Colonic mucosa (tissue), 4 donors: ENCODE results near the gene NFIA. TPM values are rescaled to one million over a fixed set of nuclear protein-coding genes. Genes with fewer than 3 reads are reported as not detected.

ENCODE experiments used
- DNase-seq: peaks from one replicate; pipeline ENCODE4 v3.0.0-alpha.2; 2020
- H3K27ac ChIP-seq: fragments of 200-600 bp; one replicate; pipeline ENCODE4 v1.8.0; 2021
- H3K27me3 ChIP-seq: fragments of 200-600 bp; one replicate; pipeline ENCODE4 v1.8.0; 2021
- H3K36me3 ChIP-seq: fragments of 200-600 bp; one replicate; pipeline ENCODE4 v1.8.0; 2021
- H3K4me1 ChIP-seq: fragments of 200-600 bp; one replicate; pipeline ENCODE4 v1.8.0; 2021; ENCODE audit warnings: mild to moderate bottlenecking
- H3K4me3 ChIP-seq: fragments of 200-600 bp; one replicate; pipeline ENCODE4 v1.8.0; 2021
- H3K9ac ChIP-seq, 2 donors: one replicate each; pipeline ENCODE4 v1.7.0; 2013; ENCODE audit warnings: control low read depth in 2 of 2, low read depth in 2 of 2, low read length in 2 of 2
- H3K9me3 ChIP-seq: fragments of 200-600 bp; one replicate; pipeline ENCODE4 v1.8.0; 2021
- CTCF ChIP-seq: fragments of 200-600 bp; IDR thresholded peaks from one replicate; pipeline ENCODE4 v1.8.0; 2022; ENCODE audit warnings: antibody characterized with exemption, mild to moderate bottlenecking
- intact Hi-C: fragments of 100-400 bp; cut with DNase I; formaldehyde crosslinking; loops from one replicate; pipeline ENCODE4 v1.14.1; 2022
- total RNA-seq, 2 donors: library from RNA; stranded (reverse); fragmentation: NEBNext Ultra II Directional in 1 of 2; extraction: Animal tissue kit (Norgen Biotek cat#: 25700) in 1 of 2; gene quantifications; one replicate each; pipeline ENCODE4 v1.2.1, GENCODE V29; 2021
- donor health status: healthy.
- donor health status: DM: no; HTN: no; CAD: no.
- donor health status: DM: no; HTN: no; CAD: no.

NFIA gene
- total RNA-seq, 2 donors from 2014 or later, result 36.0 to 44.2 TPM

- no peak for TF ChIP-seq CTCF
These were observed 48.1 kb downstream of the NFIA start for GRCh38 chr1:61130338-61131000.

GRCh38 chr1:61131248-61131647 is 48.9 kb downstream of the NFIA start:
- Histone ChIP-seq H3K4me3 (no peak overlapping the region), H3K9me3 (no peaks in the 10 kb centered on the region), H3K27ac (peak overlapping the region; percentile 42), H3K36me3 (no peaks in the 10 kb centered on the region), H3K4me1 (peaks cover 9% of the 10 kb centered on the region), H3K27me3 (no peaks in the 10 kb centered on the region), H3K9ac (no peak overlapping the region)
- no peak for TF ChIP-seq CTCF
- intact Hi-C loops, result no loop called here
- DNase-seq, result no peak

More at GRCh38 chr1:61130338-61131000, 48.1 kb downstream of the NFIA start:
- H3K9ac ChIP-seq, result no peak overlapping the region
- H3K27me3 ChIP-seq, result no peaks in the 10 kb centered on the region
- H3K4me3 ChIP-seq, result no peak overlapping the region
- DNase-seq, result no peak
- intact Hi-C loops, result no loop called here
- H3K27ac ChIP-seq, result no peak overlapping the region
- H3K4me1 ChIP-seq, result peaks cover 9% of the 10 kb centered on the region
- H3K9me3 ChIP-seq, result no peaks in the 10 kb centered on the region
- H3K36me3 ChIP-seq, result no peaks in the 10 kb centered on the region

DNA sequence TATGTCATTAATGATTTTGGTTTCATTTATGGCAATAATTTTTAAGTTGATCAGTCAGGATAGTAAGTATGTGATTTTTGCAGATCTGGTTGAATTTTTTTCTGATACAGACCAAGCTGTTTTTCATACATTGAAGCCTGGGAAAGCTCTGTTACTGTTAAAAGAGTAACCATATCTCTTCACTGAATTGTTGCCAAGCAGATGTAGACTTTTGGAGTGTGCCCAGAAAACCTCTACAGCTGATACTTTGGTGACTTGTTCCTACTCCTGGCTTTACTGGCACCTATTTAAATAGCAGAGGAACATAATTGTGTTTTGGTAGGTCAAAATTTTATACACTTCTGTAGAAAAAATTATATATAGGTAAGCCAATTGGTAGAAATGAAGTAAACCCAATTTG is 49.4 kb downstream of the NFIA start:
- Histone ChIP-seq H3K4me3 (no peak overlapping the region), H3K27ac (peak overlapping the region; percentile 42), H3K4me1 (peaks cover 9% of the 10 kb centered on the region), H3K27me3 (no peaks in the 10 kb centered on the region), H3K9ac (no peak overlapping the region), H3K9me3 (no peaks in the 10 kb centered on the region), H3K36me3 (no peaks in the 10 kb centered on the region)
- intact Hi-C loops, result no loop called here
- TF ChIP-seq CTCF, result no peak
- DNase-seq, result no peak

- Histone ChIP-seq H3K27ac (peak overlapping the region; percentile 42), H3K4me3 (no peak overlapping the region), H3K27me3 (no peaks in the 10 kb centered on the region), H3K36me3 (no peaks in the 10 kb centered on the region), H3K9ac (no peak overlapping the region), H3K4me1 (peaks cover 9% of the 10 kb centered on the region), H3K9me3 (no peaks in the 10 kb centered on the region)
- TF ChIP-seq CTCF, result no peak
- DNase-seq, result no peak
- intact Hi-C loops, result no loop called here
These were observed 49.8 kb downstream of the NFIA start for GRCh38 chr1:61132176-61132638.

DNA sequence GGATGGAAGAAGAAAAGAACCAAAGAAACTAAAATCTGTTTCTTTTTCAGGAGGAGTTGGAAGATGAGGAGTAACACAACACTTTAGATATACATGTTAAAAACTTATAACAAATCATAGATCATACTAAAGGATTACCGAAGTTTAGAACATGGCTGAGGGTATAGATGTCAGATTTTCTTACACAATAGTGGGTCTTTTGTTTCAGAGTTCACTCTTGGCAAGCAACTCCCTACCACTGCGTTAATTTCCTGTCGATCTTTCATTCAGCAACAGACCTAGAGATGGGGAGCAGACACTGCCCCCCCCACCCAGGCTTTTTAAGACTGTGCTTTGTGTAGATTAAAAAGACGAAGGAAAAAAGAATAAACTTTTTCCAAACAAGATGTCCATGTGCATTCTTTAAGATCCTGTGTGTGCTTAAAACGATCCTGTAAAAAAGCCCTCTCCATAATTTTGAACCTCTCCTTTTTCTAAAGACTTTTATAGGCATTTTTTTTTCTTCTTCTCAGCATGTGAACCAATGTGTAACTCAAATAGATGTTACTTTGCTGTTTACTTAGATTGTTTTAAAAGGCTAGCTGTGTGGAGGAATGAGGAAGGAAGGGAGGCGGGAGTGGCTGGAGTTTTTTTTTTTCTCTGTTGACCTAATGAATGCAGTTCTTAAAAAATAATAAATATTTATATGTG is 50.4 kb downstream of the NFIA start:
- no peaks in the 10 kb centered on the region for H3K9me3 ChIP-seq
- no peak overlapping the region for H3K9ac ChIP-seq
- H3K27ac ChIP-seq, result peak overlapping the region; percentile 42
- peaks cover 9% of the 10 kb centered on the region for H3K4me1 ChIP-seq
- no peak for DNase-seq
- H3K27me3 ChIP-seq, result no peaks in the 10 kb centered on the region
- TF ChIP-seq CTCF, result no peak
- no peaks in the 10 kb centered on the region for H3K36me3 ChIP-seq
- intact Hi-C loops, result no loop called here
- H3K4me3 ChIP-seq, result no peak overlapping the region
